Stimulated activated naive CD4-positive, alpha-beta T cell (primary cell): ENCODE measurements around the gene CNPY1.
"Not testable (repeated sequence)": the region's sequence is repeated elsewhere in the genome, so short reads cannot be mapped to it uniquely, and the experiment has no call there.

ENCODE experiments used
- DNase-seq, 6 experiments: peaks; one replicate each; lab custom pipeline; 2025; lab: John Stamatoyannopoulos, UW

The CNPY1 gene

GRCh38 chr7:155546449-155546848 is at the start of gene CNPY1:
TSS of gene CNPY1 (minus strand) at chr7:155546559. CDS start at chr7:155545929, 630 bp downstream.
- not testable (repeated sequence) for DNase-seq

GRCh38 chr7:155594961-155595366 is 48.6 kb upstream of the CNPY1 start:
- no peak for DNase-seq

- no peak for DNase-seq
Observed at GRCh38 chr7:155594163-155594732, 47.9 kb upstream of the CNPY1 start.

- no peak for DNase-seq
Observed at GRCh38 chr7:155593461-155594162, 47.3 kb upstream of the CNPY1 start.

GRCh38 chr7:155591055-155591775 is 44.9 kb upstream of the CNPY1 start:
- DNase-seq: no peak

GRCh38 chr7:155590215-155591018 is 44.1 kb upstream of the CNPY1 start:
- DNase-seq: no peak

- DNase-seq: no peak
Observed at GRCh38 chr7:155589001-155589980, 42.9 kb upstream of the CNPY1 start.

GRCh38 chr7:155588468-155588998 is 42.2 kb upstream of the CNPY1 start:
- no peak for DNase-seq

- no peak for DNase-seq
Observed at GRCh38 chr7:155587486-155587885, 41.1 kb upstream of the CNPY1 start.

GRCh38 chr7:155586843-155587440 is 40.6 kb upstream of the CNPY1 start:
- no peak for DNase-seq

- DNase-seq: no peak
Observed at GRCh38 chr7:155585951-155586350, 39.6 kb upstream of the CNPY1 start.

GRCh38 chr7:155585532-155585895 is 39.2 kb upstream of the CNPY1 start:
- DNase-seq: no peak

- no peak for DNase-seq
Observed at GRCh38 chr7:155584763-155585531, 38.6 kb upstream of the CNPY1 start.

GRCh38 chr7:155584261-155584660 is 37.9 kb upstream of the CNPY1 start:
- no peak for DNase-seq

- DNase-seq: no peak
Observed at GRCh38 chr7:155583636-155584035, 37.3 kb upstream of the CNPY1 start.

GRCh38 chr7:155581954-155582353 is 35.6 kb upstream of the CNPY1 start:
- DNase-seq: no peak

- DNase-seq: no peak
Observed at GRCh38 chr7:155581107-155581830, 34.9 kb upstream of the CNPY1 start.

- no peak for DNase-seq
Observed at GRCh38 chr7:155580367-155580766, 34.0 kb upstream of the CNPY1 start.

GRCh38 chr7:155579565-155579964 is 33.2 kb upstream of the CNPY1 start:
- DNase-seq: no peak
